SK-N-SH treated with all-trans-retinoic acid at 6 μM for 48 hours (cell line): ENCODE measurements around the gene DNLZ.

Experiments used
- ATAC-seq: fragments of 200-7000 bp; cut with Tn5 transposase; 3 replicates; pipeline ENCODE4 v1.9.1; 2020; ENCODE audit warnings: mild to moderate bottlenecking, moderate library complexity
- ARNTL ChIP-seq: fragments of 450-650 bp; formaldehyde crosslinking; IDR thresholded peaks from 2 replicates; pipeline ENCODE4 v1.5.0; 2020; ENCODE audit warnings: low read depth, mild to moderate bottlenecking, moderate library complexity, borderline replicate concordance
- CREB5 ChIP-seq: fragments of 250-450 bp; sonication (Bioruptor Pico); IDR thresholded peaks from 2 replicates; pipeline ENCODE4 v1.5.1; 2020; ENCODE audit warnings: low read depth, mild to moderate bottlenecking, moderate library complexity
- CSDC2 ChIP-seq: fragments of 250-450 bp; sonication (Bioruptor Pico); IDR thresholded peaks from 2 replicates; pipeline ENCODE4 v1.5.0; 2020; ENCODE audit warnings: mild to moderate bottlenecking, moderate library complexity
- GLIS3 ChIP-seq: fragments of 250-450 bp; sonication (Bioruptor Pico); IDR thresholded peaks from 2 replicates; pipeline ENCODE4 v1.5.0; 2020; ENCODE audit warnings: mild to moderate bottlenecking, moderate library complexity
- OSR1 ChIP-seq: fragments of 250-450 bp; sonication (Bioruptor Pico); IDR thresholded peaks from 2 replicates; pipeline ENCODE4 v1.8.0; 2022; ENCODE audit warnings: moderate library complexity, mild to moderate bottlenecking, inconsistent platforms
- POU6F1 ChIP-seq: fragments of 250-450 bp; sonication (Bioruptor Pico); IDR thresholded peaks from 2 replicates; pipeline ENCODE4 v1.8.0; 2021; ENCODE audit warnings: low read depth, mild to moderate bottlenecking, moderate library complexity, borderline replicate concordance
- PPARA ChIP-seq: fragments of 250-450 bp; sonication (Bioruptor Pico); IDR thresholded peaks from 2 replicates; pipeline ENCODE4 v1.5.0; 2020; ENCODE audit warnings: mild to moderate bottlenecking, borderline replicate concordance
- RARB ChIP-seq: fragments of 250-450 bp; sonication (Bioruptor Pico); IDR thresholded peaks from 2 replicates; pipeline ENCODE4 v1.8.0; 2021; ENCODE audit warnings: mild to moderate bottlenecking, moderate library complexity
- SNAI2 ChIP-seq: fragments of 250-450 bp; sonication (Bioruptor Pico); IDR thresholded peaks from 2 replicates; pipeline ENCODE4 v1.5.0; 2020; ENCODE audit warnings: mild to moderate bottlenecking, moderate library complexity
- TCF4 ChIP-seq: fragments of 250-450 bp; sonication (Bioruptor Pico); IDR thresholded peaks from 2 replicates; pipeline ENCODE4 v1.8.0; 2021; ENCODE audit warnings: mild to moderate bottlenecking, moderate library complexity, borderline replicate concordance
- TSHZ2 ChIP-seq: fragments of 250-450 bp; sonication (Bioruptor Pico); IDR thresholded peaks from 2 replicates; pipeline ENCODE4 v1.5.0; 2020; ENCODE audit warnings: mild to moderate bottlenecking, moderate library complexity
- ZC3H10 ChIP-seq: fragments of 250-450 bp; sonication (Bioruptor Pico); IDR thresholded peaks from 2 replicates; pipeline ENCODE4 v1.5.1; 2021; ENCODE audit warnings: mild to moderate bottlenecking, moderate library complexity
- ZFP3 ChIP-seq: fragments of 250-450 bp; sonication (Bioruptor Pico); IDR thresholded peaks from 2 replicates; pipeline ENCODE4 v1.5.0; 2020; ENCODE audit warnings: mild to moderate bottlenecking, moderate library complexity
- ZNF565 ChIP-seq: fragments of 450-650 bp; formaldehyde crosslinking; conservative IDR thresholded peaks from 2 replicates; pipeline ENCODE4 v1.5.0; 2020; ENCODE audit warnings: low read depth, mild to moderate bottlenecking, moderate library complexity
- TF ChIP-seq, protein P1 (sequence below): fragments of 250-450 bp; sonication (Bioruptor Pico); IDR thresholded peaks from 2 replicates; pipeline ENCODE4 v1.5.1; 2021; ENCODE audit warnings: mild to moderate bottlenecking, moderate library complexity

The DNLZ gene

GRCh38 chr9:136370687-136371532 lies 7.4 kb upstream of the DNLZ start:
- TF ChIP-seq SNAI2 (no peak), OSR1 (CRISPR knock-in tag) (no peak), ZNF565 (CRISPR knock-in tag) (no peak), ARNTL (CRISPR knock-in tag) (no peak), TCF4 (CRISPR knock-in tag) (no peak), POU6F1 (CRISPR knock-in tag) (no peak), GLIS3 (CRISPR knock-in tag) (no peak)
- TF ChIP-seq, protein P1, sequence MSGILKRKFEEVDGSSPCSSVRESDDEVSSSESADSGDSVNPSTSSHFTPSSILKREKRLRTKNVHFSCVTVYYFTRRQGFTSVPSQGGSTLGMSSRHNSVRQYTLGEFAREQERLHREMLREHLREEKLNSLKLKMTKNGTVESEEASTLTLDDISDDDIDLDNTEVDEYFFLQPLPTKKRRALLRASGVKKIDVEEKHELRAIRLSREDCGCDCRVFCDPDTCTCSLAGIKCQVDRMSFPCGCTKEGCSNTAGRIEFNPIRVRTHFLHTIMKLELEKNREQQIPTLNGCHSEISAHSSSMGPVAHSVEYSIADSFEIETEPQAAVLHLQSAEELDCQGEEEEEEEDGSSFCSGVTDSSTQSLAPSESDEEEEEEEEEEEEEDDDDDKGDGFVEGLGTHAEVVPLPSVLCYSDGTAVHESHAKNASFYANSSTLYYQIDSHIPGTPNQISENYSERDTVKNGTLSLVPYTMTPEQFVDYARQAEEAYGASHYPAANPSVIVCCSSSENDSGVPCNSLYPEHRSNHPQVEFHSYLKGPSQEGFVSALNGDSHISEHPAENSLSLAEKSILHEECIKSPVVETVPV (CRISPR knock-in tag) = no peak

GRCh38 chr9:136370037-136370436 lies 6.5 kb upstream of the DNLZ start:
- no peak for TF ChIP-seq RARB
- TF ChIP-seq, all 23 proteins: peak for 0
- ATAC-seq = no peak

More at GRCh38 chr9:136370687-136371532, 7.4 kb upstream of the DNLZ start:
- ATAC-seq = no peak

- TF ChIP-seq POU6F1 (CRISPR knock-in tag) = no peak
- TF ChIP-seq ZFP3 = no peak
- no peak for TF ChIP-seq CREB5
- TF ChIP-seq PPARA (CRISPR knock-in tag) = no peak
- no peak for TF ChIP-seq SNAI2
- TF ChIP-seq, all 23 proteins: peak for 0
Observed at GRCh38 chr9:136368190-136368589, 4.6 kb upstream of the DNLZ start.

GRCh38 chr9:136367296-136368145 lies 4.0 kb upstream of the DNLZ start:
- TF ChIP-seq ARNTL (CRISPR knock-in tag) (no peak), GLIS3 (CRISPR knock-in tag) (no peak), ZC3H10 (no peak), TSHZ2 (CRISPR knock-in tag) (no peak), CSDC2 (CRISPR knock-in tag) (no peak)
- no peak for ATAC-seq

More at GRCh38 chr9:136368190-136368589, 4.6 kb upstream of the DNLZ start:
- ATAC-seq = no peak
